GM03348 (cell line): ENCODE results near the gene IRX2.

Source experiments
- DNase-seq: peaks from one replicate; pipeline ENCODE4 v3.0.0; 2012; ENCODE audit warnings: low spot score

IRX2 gene

DNA sequence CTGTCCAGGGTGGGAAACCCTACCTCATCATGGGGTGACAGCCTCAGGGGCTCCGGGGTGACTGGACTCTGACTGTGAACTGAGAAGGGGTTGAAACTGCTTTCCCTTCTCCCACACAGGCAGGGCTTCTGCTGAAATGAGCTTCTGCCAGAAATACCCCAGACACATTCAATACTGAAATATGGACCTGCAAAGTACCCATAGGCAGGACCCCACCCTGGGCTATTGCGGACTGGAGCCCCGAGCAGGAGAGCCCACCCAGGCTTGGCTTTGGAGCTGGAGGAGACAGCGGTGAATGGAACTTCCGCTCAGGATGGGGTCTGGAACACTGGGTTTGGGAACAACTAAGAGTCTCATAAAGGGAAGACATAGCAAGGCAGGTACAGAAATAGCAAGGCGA is 37.5 kb downstream of the IRX2 start:
- DNase-seq: no peak

DNA sequence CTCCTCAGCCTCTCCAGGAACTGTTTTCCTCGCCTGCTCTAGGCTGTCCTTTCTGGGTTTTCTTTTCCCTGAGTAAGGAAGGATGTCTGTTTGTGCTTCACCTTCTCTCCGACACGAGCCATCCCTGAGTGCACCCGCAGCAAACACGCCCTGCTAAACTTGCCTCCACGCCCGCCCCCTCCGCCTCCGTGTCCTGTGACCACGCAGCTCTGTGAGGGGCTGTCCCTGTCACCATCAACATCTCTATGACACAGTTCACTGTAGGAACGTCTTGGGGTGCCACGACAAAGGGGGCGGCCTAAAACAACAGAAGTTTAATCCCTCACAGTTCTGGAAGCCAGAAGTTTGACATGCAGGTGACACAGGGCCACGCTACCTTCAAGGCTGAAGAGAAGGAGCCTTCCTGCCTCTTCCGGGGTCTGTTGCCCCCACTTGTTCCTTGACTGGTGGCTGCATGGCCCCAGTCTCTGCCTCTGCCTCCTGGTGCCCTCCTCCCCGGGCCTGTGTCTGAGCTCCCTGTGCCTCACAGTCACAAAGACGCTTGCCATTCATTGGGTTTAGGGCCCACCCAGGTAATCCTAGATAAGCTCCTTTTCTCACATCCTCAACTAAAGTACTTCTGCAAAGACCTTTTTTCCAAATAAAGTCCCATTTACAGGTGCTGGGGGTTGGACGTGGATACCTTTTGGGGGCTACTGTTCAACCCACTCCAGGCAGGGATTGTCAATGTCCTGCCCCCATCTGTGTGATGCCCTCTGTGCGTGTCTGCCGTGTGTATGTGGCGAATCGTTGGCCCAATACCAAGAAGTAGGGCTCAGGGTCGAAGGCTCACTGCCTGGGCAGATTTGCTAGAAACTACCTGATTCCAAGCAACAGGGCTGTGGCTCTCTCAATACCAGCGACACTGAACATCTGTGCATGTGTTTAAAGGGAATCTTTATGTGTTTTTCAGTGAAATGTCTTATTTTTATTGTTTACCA is 39.7 kb downstream of the IRX2 start:
- DNase-seq: no peak

DNA sequence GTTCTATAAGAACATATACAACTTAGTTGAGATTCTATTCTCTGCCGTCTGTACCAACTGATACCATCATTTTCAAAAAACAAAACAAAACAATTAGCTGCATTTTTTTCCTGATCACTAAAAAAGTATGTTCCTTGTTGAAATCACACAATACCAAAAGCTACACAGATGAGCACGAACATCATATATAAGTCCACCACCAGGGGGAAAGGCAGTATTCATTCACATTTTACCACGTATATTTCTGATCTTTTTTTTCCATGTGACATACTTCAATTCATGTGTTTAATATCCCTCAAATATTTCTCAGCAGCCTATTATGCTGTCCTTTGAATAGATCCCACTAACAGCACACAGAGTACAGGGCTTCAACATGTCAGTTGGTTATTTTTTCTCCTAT is 40.6 kb downstream of the IRX2 start:
- peak; percentile 55 for DNase-seq

- DNase-seq: no peak
Observed at GRCh38 chr5:2709976-2710689, 41.3 kb downstream of the IRX2 start.

GRCh38 chr5:2708751-2709150 is 42.7 kb downstream of the IRX2 start:
- DNase-seq: no peak

DNA sequence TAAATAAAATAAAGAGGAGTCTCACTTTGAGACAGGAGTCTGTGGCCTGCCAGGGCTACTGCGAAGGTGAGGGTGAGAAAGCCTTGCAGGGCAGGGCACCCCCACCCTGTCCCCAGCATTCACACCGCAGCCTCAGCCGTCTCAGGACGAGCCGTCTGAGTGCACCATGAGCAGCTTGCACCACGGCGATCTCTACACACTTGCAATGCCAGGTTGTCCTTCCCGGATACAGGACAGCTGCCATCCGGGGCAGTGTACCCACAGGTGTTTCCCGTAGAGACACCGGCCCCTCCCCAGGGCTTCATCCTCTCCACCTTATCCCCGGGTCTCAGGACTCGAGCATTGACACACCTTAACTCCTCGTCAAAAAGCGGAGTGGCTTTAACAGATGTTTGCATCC is 43.3 kb downstream of the IRX2 start:
- DNase-seq: no peak

GRCh38 chr5:2705861-2706260 is 45.6 kb downstream of the IRX2 start:
- DNase-seq: no peak

DNA sequence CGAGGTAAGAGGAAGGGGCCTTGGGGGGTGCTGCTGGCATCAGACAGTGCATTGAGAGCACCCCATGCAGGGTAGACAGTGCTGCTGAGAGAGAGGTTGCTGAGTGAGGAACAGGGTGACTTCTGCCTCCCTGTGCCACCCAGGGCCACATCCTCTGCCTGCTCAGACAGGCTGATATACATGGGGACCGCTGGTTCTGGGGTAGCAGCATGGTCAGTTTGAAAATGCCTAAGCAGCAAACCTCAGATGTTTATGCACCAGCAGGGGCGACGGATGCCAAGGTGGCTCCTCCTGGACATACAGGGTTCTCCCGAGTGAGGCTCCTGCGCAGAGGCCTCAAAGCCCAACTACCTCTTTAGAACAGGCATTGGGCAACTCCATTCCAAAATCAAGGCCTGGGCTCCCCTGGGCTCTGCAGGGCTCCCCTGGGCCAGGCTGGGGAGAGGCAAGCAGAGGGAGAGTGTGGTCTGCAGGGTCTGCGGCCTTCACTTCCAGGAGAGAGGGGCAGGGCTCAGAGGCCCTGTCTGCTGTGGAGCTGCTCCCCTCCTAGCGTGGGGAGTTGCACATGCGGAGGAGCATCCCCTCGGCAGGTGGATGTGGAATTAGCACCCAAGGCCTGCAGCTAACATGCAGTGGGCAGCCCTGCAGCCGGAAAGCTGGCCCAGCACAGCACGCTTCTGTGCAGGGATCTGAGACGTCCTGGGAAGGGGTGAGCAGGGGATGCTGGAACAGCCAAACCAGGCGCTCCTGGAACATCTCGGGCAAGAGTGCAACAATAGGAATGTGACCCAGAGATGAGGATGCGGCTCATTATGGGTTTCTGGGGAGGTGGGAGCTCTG is 46.5 kb downstream of the IRX2 start:
- DNase-seq: no peak

DNA sequence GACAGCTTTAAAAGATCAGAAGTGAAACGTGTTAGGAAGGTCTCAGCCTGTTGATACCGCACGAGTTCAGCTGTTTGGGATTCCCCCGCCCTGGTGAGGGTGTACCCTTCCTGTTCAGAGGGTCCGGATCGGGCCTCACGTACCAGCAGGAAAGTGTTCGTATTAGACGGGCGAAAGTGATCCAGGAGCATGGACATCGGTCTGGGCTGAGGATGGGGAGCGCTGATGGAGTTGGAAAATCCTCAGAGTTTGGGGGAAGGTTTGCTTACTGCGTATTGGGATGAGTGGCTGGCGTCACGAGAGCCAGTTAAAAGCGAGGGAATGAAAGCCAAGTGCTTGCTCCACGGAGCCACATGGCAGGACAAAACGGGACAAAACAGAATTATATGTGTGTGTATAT is 47.4 kb downstream of the IRX2 start:
- DNase-seq: no peak

GRCh38 chr5:2703615-2704014 is 47.9 kb downstream of the IRX2 start:
- DNase-seq: no peak

- no peak for DNase-seq
Observed at GRCh38 chr5:2703041-2703440, 48.4 kb downstream of the IRX2 start.

DNA sequence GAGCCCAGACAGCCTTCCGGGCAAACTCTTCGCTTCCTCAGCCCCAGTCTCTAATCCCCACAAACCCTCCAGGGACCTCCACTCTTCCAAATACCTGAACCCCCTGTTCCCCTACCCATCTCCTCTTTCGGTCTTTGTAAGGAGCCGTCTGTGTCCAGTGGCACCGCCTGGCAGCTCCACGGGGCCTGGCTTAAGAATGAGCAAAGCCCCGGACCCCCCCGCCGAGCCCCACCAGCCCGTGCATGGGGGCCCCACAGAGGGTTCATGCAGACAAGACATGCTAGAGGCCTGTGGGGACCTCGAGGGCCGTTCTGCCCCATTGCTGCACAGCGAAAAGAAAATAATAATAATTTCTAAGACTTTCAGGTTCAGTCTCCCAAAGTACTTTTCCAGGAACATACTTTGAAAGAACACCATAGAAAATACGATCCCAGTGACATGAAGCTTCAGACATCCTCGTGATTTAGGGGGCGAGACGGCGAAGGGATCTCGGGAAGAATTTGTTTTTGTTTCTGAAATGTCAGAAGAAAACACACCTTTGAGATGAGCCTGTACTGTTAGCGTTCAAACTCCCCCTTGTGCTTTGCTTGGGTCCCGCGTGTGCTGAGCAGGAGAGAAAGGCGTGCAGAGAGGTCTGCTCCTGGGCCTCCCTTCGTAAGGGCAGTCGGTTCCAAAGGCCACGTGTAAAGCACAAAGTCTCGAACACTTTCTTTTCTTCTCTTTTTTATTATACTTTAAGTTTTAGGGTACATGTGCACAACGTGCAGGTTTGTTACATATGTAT is 49.2 kb downstream of the IRX2 start:
- DNase-seq: no peak

DNA sequence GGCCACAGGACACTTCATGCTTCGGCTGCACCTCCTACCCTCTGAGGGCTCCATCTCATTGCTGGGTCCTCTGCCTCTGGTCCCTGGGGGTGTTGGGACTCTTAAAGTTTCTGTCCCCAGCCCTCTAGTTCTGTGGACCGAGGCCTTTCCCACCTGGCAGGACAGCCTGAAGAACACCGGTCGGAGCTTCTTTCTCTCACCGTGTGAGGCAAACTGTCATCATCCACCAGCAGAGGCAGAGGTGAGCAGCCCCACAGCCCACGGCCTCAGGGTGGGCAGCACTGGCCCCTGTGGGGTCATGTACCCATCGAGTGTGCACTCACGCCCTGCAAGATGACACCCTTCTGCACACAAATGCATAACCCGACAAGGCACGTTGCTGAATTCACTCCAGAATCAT is 49.9 kb downstream of the IRX2 start:
- DNase-seq: no peak

GRCh38 chr5:2700876-2701275 is 50.6 kb downstream of the IRX2 start:
- no peak for DNase-seq

- DNase-seq: no peak
Observed at GRCh38 chr5:2699686-2700085, 51.8 kb downstream of the IRX2 start.

DNA sequence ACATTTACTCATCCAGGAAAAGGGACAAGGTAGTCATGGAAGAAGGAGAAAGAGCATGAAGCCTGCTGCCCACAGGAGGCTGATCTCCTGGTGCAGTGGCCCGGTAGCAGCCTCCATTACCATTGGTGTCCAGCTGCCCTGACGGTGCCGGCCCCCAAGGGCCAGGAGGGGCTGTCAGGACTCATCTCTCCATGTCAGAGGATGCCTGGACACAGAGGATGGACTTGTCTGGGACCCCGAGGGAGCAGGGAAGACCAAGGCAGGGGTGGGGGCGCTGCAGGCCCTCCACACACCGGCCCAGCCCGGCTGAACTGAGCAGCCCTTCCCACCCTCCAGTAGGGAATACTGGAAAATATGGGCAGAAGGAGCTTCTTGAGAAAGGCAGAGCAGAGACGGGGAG is 52.2 kb downstream of the IRX2 start:
- no peak for DNase-seq

DNA sequence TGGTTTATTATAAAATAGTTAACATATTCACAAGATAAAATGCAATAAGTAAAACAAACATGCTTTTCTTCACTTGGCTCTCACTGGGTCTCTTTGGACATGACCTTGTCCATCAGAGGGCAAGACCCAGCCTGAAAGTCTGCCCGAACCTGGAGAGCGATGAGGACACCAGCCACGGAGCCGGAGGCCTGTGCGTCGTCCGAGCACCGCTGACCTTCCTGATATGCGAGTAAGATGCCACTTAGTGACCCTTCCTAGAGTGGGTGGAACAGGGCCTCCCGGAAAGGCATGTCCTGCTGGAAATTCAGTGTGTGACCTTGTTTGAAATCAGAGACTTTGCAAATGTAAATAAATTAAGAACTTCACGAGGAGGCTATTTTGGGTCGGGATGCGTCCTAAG is 52.9 kb downstream of the IRX2 start:
- no peak for DNase-seq

DNA sequence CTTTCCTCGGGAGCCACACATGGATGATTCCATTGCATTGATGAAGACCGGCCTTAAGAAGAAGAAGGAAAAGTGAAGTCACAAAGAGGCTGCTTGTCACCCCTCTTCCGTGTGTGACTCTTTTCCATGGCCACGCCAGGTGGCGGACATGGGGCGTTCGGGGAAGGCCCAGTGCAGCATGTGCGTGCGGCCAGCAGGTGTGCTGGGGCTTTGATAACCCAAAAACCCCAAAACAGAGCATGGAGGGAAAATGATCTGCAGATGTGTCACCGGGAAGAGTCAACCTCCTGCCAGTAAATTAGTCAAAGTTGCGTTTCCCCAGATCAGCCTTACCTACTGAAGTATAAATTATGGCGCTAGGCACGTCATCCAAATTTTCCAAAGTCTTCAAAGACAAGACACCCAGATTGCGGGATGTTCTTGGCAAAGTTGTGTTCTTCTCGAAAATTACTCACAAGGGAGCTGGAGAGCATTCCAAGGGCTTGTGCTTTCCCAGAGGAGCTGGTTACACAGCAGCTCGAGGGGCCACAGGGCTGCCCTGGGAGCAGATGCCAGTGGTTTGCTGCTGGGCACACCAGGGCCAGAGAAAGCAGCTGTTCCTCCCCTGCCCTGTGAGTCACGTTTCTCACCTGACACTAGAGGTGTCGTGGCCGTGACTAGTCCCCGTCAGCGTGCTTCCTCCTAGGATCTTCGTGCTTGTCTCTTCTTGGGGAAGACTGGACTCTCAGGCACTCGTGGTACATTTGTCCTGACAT is 53.9 kb downstream of the IRX2 start:
- no peak for DNase-seq

- DNase-seq: no peak
Observed at GRCh38 chr5:2697041-2697440, 54.4 kb downstream of the IRX2 start.
